Activated naive CD4-positive, alpha-beta T cell (primary cell): ENCODE results near the gene HSD3B2.

Source experiments
- DNase-seq, 4 experiments: peaks; one replicate each; lab custom pipeline; 2025; lab: John Stamatoyannopoulos, UW

Gene HSD3B2

GRCh38 chr1:119397986-119398385 is 17.0 kb upstream of the HSD3B2 start:
- DNase-seq: no peak

GRCh38 chr1:119404736-119405135 is 10.2 kb upstream of the HSD3B2 start:
- no peak for DNase-seq

- DNase-seq: no peak
These were observed 5.2 kb upstream of the HSD3B2 start for GRCh38 chr1:119409731-119410130.

- DNase-seq: no peak
These were observed 4.0 kb upstream of the HSD3B2 start for GRCh38 chr1:119410961-119411360.

- DNase-seq: no peak
These were observed 1.2 kb downstream of the HSD3B2 start for GRCh38 chr1:119416006-119416640.

GRCh38 chr1:119419109-119419508 is 4.2 kb downstream of the HSD3B2 start:
- DNase-seq: no peak

- DNase-seq: no peak
These were observed 5.7 kb downstream of the HSD3B2 start for GRCh38 chr1:119420638-119421037.

- DNase-seq: no peak
These were observed 7.7 kb downstream of the HSD3B2 start for GRCh38 chr1:119422631-119423030.

- no peak for DNase-seq
These were observed 14.0 kb downstream of the HSD3B2 start for GRCh38 chr1:119428991-119429390.

GRCh38 chr1:119429687-119430086 is 14.7 kb downstream of the HSD3B2 start:
- no peak for DNase-seq

GRCh38 chr1:119430486-119430885 is 15.5 kb downstream of the HSD3B2 start:
- no peak for DNase-seq

GRCh38 chr1:119431836-119432235 is 16.9 kb downstream of the HSD3B2 start:
- DNase-seq: no peak

GRCh38 chr1:119435052-119435451 is 20.1 kb downstream of the HSD3B2 start:
- DNase-seq: no peak

GRCh38 chr1:119438761-119439160 is 23.8 kb downstream of the HSD3B2 start:
- DNase-seq: no peak

- no peak for DNase-seq
These were observed 25.9 kb downstream of the HSD3B2 start for GRCh38 chr1:119440721-119441307.

- DNase-seq: no peak
These were observed 27.8 kb downstream of the HSD3B2 start for GRCh38 chr1:119442756-119443155.

GRCh38 chr1:119446321-119446720 is 31.4 kb downstream of the HSD3B2 start:
- DNase-seq: no peak

GRCh38 chr1:119447344-119448126 is 32.6 kb downstream of the HSD3B2 start:
- no peak for DNase-seq

GRCh38 chr1:119448127-119448511 is 33.2 kb downstream of the HSD3B2 start:
- DNase-seq: no peak

GRCh38 chr1:119449971-119450370 is 35.0 kb downstream of the HSD3B2 start:
- no peak for DNase-seq

GRCh38 chr1:119451158-119451557 is 36.2 kb downstream of the HSD3B2 start:
- no peak for DNase-seq

- DNase-seq: no peak
These were observed 37.1 kb downstream of the HSD3B2 start for GRCh38 chr1:119452091-119452490.

GRCh38 chr1:119453021-119453420 is 38.1 kb downstream of the HSD3B2 start:
- DNase-seq: no peak
